Activated B cell treated with CpG ODN at 0.5 μM for 24 hours (primary cell): ENCODE results near the gene HCFC2. TPM values are rescaled to one million over a fixed set of nuclear protein-coding genes. Genes with fewer than 3 reads are reported as not detected.

Source experiments
- ATAC-seq: fragments of 200-7000 bp; cut with Tn5 transposase; one replicate; pipeline ENCODE4 v1.10.0; 2021; ENCODE audit warnings: low read depth, mild to moderate bottlenecking, moderate library complexity
- CTCF ChIA-PET: fragments of 350-600 bp; sonication (Branson Sonifier 250); formaldehyde crosslinking; loops from one replicate; lab custom pipeline; 2021; ENCODE audit warnings: antibody characterized with exemption; lab: Charles Lee
- POLR2A ChIA-PET: fragments of 350-600 bp; sonication (Branson Sonifier 250); formaldehyde crosslinking; loops from one replicate; lab custom pipeline; 2021; ENCODE audit warnings: antibody characterized with exemption; lab: Charles Lee
- DNase-seq: peaks from one replicate; pipeline ENCODE4 v3.0.0; 2022
- H3K27ac Mint-ChIP-seq: one replicate; pipeline ENCODE4 v1.8.0; 2020; ENCODE audit warnings: mixed read lengths
- H3K27me3 Mint-ChIP-seq: one replicate; pipeline ENCODE4 v1.8.0; 2021; ENCODE audit warnings: mixed read lengths
- H3K36me3 Mint-ChIP-seq: one replicate; pipeline ENCODE4 v1.8.0; 2021; ENCODE audit warnings: low read depth, mixed read lengths
- H3K4me1 Mint-ChIP-seq: one replicate; pipeline ENCODE4 v1.8.0; 2021; ENCODE audit warnings: mixed read lengths
- H3K4me3 Mint-ChIP-seq: one replicate; pipeline ENCODE4 v1.8.0; 2020; ENCODE audit warnings: mild to moderate bottlenecking, mixed read lengths
- H3K9me3 Mint-ChIP-seq: one replicate; pipeline ENCODE4 v1.8.0; 2020; ENCODE audit warnings: mixed read lengths
- CTCF ChIP-seq: fragments of 200-600 bp; IDR thresholded peaks from one replicate; pipeline ENCODE4 v1.8.0; 2022; ENCODE audit warnings: antibody characterized with exemption, mild to moderate bottlenecking
- intact Hi-C: fragments of 100-400 bp; cut with micrococcal nuclease; formaldehyde crosslinking; loops from one replicate; pipeline ENCODE4 v1.15.1; 2024
- total RNA-seq: library from RNA; stranded (reverse); gene quantifications from 2 replicates; pipeline ENCODE4 v1.2.3, GENCODE V29; 2022

Gene HCFC2
- total RNA-seq, 1 donor from 2014 or later: 11.2 TPM

DNA sequence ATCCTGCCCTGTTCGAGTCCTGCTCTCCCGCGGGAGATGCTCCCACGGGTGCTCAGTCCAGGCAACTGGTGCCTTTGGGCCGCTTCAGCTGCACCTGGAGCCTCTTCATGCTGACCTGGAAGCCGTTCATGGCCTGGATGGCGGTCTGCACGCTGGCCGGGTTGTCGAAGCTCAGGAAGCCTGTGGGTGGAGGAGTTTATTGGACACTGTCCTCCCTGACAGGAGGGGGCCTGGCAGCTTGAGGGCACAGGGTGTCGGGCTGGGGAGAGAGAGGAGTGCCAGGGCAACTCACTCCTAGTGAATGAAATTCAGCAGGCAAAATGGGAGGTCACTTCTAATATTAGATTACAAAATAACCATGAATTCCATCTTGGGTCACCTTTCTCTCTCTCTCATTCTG lies 83.0 kb downstream of the HCFC2 start:
- peaks cover 19% of the 10 kb centered on the region for H3K27me3 Mint-ChIP-seq
- DNase-seq (no peak), ATAC-seq (no peak)
- H3K9me3 Mint-ChIP-seq: peaks cover 6% of the 10 kb centered on the region
- ChIA-PET POLR2A (no interaction called here), CTCF (no interaction called here)
- no peak for TF ChIP-seq CTCF
- H3K27ac Mint-ChIP-seq: no peak overlapping the region
- H3K36me3 Mint-ChIP-seq: no peaks in the 10 kb centered on the region
- H3K4me3 Mint-ChIP-seq: no peak overlapping the region
- intact Hi-C loops: no loop called here
- H3K4me1 Mint-ChIP-seq: peaks cover 1% of the 10 kb centered on the region

- Mint-ChIP-seq H3K27me3 (peaks cover 19% of the 10 kb centered on the region), H3K9me3 (peaks cover 4% of the 10 kb centered on the region), H3K36me3 (no peaks in the 10 kb centered on the region), H3K4me1 (peaks cover 7% of the 10 kb centered on the region), H3K4me3 (no peak overlapping the region), H3K27ac (no peak overlapping the region)
- DNase-seq (no peak), ATAC-seq (no peak)
- TF ChIP-seq CTCF: no peak
- ChIA-PET POLR2A (no interaction called here), CTCF (no interaction called here)
- intact Hi-C loops: no loop called here
Observed at GRCh38 chr12:104150416-104150815, 86.1 kb downstream of the HCFC2 start.

DNA sequence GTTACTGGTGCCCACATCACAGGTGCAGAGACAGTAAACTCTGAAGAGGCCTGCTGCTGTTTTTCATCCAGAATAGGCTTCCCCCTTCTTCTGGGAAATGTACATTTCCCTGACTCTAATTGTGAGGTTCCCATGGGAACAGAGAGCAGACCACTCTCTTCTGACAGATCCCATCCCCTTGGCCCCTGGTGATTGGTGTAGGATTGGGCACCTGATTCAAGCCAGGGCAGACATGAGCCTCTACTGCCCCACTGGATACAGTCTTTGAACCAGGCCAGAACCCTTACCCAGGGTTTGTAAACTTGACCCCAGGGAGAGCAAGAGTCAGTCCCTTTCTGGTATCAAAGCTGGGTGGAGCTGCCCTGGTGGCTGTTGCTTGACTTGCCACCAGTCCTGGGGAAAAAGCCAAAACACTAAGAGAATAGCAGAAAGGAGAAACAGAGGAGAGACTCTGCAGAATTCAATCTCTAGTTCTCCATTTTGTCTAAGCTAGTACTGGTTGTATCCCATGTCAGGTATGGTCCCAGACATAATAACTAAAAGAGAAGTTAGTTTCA lies 88.4 kb downstream of the HCFC2 start:
- peaks cover 6% of the 10 kb centered on the region for H3K4me1 Mint-ChIP-seq
- intact Hi-C loops: no loop called here
- ChIA-PET POLR2A (no interaction called here), CTCF (no interaction called here)
- no peak for DNase-seq
- no peaks in the 10 kb centered on the region for H3K9me3 Mint-ChIP-seq
- no peaks in the 10 kb centered on the region for H3K36me3 Mint-ChIP-seq
- H3K4me3 Mint-ChIP-seq: no peak overlapping the region
- no peak overlapping the region for H3K27ac Mint-ChIP-seq
- peaks cover 17% of the 10 kb centered on the region for H3K27me3 Mint-ChIP-seq
- no peak for TF ChIP-seq CTCF
- ATAC-seq: no peak

DNA sequence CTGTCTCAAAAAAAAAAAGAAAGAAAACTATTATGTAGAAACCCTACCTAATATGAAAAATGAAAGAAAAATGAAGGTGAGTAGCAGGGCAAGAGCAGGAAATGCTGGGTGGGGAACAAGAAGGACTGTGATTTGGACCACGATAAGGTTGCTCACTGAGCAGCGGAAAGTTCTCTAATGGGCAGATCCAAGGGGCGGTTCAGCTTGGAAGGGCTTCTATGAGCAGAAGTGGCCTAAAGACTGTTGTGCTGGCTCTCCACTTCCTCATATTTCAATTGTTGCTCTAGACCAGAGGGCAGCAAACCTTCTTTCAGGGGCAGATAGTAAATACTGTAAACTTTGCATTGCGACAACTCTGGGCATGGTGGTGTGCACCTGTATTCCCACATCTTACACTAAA lies 90.0 kb downstream of the HCFC2 start:
- DNase-seq: no peak
- H3K9me3 Mint-ChIP-seq: no peaks in the 10 kb centered on the region
- H3K4me3 Mint-ChIP-seq: no peak overlapping the region
- H3K27me3 Mint-ChIP-seq: peaks cover 11% of the 10 kb centered on the region
- intact Hi-C loops: no loop called here
- POLR2A ChIA-PET: no interaction called here
- no peak overlapping the region for H3K27ac Mint-ChIP-seq
- CTCF ChIA-PET: no interaction called here
- H3K36me3 Mint-ChIP-seq: no peaks in the 10 kb centered on the region
- no peak for TF ChIP-seq CTCF
- ATAC-seq: no peak
- peaks cover 6% of the 10 kb centered on the region for H3K4me1 Mint-ChIP-seq

DNA sequence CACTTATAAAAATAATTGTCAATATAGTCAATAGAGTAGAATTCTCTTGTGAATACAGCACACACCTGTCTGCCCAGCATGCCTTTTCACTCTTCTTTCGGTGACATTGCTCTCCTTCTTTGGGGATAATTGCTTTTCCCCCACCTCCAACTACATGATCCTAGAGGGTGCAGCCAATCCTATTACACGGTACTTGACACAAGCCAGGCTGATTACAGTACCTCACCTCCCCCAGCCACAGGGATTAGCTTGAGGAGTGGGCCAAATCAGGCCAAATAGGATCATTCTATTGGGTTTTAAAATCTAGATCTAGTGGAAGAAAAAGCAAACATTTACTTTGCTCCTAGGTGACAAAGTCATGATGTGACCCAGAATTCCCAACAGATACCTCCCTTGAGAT lies 90.5 kb downstream of the HCFC2 start:
- H3K4me1 Mint-ChIP-seq: peaks cover 6% of the 10 kb centered on the region
- no peak for TF ChIP-seq CTCF
- ChIA-PET CTCF (no interaction called here), POLR2A (no interaction called here)
- H3K4me3 Mint-ChIP-seq: no peak overlapping the region
- peaks cover 8% of the 10 kb centered on the region for H3K27me3 Mint-ChIP-seq
- intact Hi-C loops: no loop called here
- no peak for DNase-seq
- no peak overlapping the region for H3K27ac Mint-ChIP-seq
- ATAC-seq: no peak
- H3K36me3 Mint-ChIP-seq: no peaks in the 10 kb centered on the region
- no peaks in the 10 kb centered on the region for H3K9me3 Mint-ChIP-seq

Other genes starting within 250 kb of the HCFC2 start
- 11.6 and 12.4 TPM in 2 replicates for gene NT5DC3, start 223.3 kb upstream of the HCFC2 start, total RNA-seq
- 346 and 368 TPM in 2 replicates for gene HSP90B1, start 134.1 kb upstream of the HCFC2 start, total RNA-seq
- 31.5 and 34.2 TPM in 2 replicates for gene TDG, start 98.7 kb upstream of the HCFC2 start, total RNA-seq
- gene GLT8D2, start 14.3 kb upstream of the HCFC2 start, total RNA-seq: not detected in 2 replicates
- gene NFYB, start 73.7 kb downstream of the HCFC2 start, total RNA-seq: 17.0 and 17.1 TPM in 2 replicates
- gene TXNRD1, start 151.2 kb downstream of the HCFC2 start, total RNA-seq: 72.0 and 77.3 TPM in 2 replicates
- gene EID3, start 239.2 kb downstream of the HCFC2 start, total RNA-seq: 6.2 TPM in 2 replicates